ENCODE measurements around the gene TOMM34.
A peak's percentile ranks its signal among the peaks of the same experiment; 100 is the strongest.

Gene TOMM34

DNA sequence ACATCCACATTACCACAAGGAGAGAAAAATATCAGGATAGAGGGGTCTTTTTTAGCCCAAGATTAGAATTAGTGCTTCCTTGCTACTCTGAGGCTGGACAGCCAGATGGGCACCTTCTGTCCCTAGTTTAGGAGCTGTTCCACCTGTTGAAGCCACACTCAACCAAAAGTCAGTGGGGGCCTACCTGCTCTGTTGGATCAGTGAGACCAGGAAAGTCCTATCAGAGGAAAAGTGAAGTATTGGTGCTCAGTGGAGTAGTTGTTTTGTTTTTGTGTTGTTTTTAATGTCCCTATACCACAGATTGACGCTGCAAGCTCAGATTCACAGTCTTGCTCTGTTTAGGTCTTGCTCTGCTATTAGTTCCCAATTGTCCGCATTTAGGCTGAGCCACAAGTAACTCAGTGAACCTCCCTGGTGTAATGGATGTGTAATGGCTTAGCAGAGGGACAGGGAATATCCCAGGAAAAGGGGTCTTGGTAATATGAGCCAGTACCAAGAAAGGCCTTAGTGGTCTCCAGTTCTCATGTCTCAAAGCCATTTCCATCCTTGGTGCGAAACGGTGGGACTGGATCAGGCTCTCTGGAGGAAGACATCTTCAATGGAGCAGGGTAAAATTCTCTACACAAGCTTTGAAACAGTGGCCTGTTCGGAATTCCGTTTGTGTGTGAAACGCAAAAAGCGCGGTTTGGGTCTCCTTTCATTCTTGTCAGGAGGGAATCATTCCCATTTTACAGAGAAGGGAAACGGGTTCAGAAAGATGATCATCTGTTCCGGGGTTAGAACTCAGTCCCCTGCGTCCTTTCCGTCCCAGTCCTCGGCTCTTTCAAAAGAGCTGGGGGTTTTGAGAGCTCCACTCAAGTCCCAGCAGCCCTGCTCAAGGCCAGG is 51.0 kb downstream of the TOMM34 start:
- Histone ChIP-seq H3K27ac (ENCODE audit: low read depth, low read length, poor library complexity, severe bottlenecking) (peak overlapping the region; percentile 51), H3K79me2 (ENCODE audit: insufficient read depth, low read length) (no peaks in the 10 kb centered on the region), H3K4me3 (ENCODE audit: low read depth, low read length, poor library complexity, severe bottlenecking) (peak overlapping the region; percentile 81), H3K27me3 (ENCODE audit: insufficient read depth, low read length) (no peaks in the 10 kb centered on the region), H2AFZ (ENCODE audit: low read length) (no peak overlapping the region), H3K9ac (ENCODE audit: low read length) (peak overlapping the region; percentile 62), H3F3A (ENCODE audit: insufficient read depth, low read length) (0 out of 2 replicates have a peak, but pooled peaks cover 4% of the 10 kb centered on the region), H3K4me2 (ENCODE audit: low read length) (peak overlapping the region; percentile 97), H3K9me2 (ENCODE audit: low read depth, low read length) (no peaks in the 10 kb centered on the region), H3K9me3 (ENCODE audit: low read length) (no peaks in the 10 kb centered on the region), H3K4me1 (ENCODE audit: insufficient read depth, low read length, severe bottlenecking) (peaks cover 19% of the 10 kb centered on the region), H3K36me3 (ENCODE audit: insufficient read depth, low read length) (peaks cover 64% of the 10 kb centered on the region), H4K20me1 (ENCODE audit: insufficient read depth, low read length) (no peaks in the 10 kb centered on the region)
- TF ChIP-seq, protein P1, sequence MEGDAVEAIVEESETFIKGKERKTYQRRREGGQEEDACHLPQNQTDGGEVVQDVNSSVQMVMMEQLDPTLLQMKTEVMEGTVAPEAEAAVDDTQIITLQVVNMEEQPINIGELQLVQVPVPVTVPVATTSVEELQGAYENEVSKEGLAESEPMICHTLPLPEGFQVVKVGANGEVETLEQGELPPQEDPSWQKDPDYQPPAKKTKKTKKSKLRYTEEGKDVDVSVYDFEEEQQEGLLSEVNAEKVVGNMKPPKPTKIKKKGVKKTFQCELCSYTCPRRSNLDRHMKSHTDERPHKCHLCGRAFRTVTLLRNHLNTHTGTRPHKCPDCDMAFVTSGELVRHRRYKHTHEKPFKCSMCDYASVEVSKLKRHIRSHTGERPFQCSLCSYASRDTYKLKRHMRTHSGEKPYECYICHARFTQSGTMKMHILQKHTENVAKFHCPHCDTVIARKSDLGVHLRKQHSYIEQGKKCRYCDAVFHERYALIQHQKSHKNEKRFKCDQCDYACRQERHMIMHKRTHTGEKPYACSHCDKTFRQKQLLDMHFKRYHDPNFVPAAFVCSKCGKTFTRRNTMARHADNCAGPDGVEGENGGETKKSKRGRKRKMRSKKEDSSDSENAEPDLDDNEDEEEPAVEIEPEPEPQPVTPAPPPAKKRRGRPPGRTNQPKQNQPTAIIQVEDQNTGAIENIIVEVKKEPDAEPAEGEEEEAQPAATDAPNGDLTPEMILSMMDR (IDR thresholded peaks at IDR 0.05; ENCODE audit: low read length): no peak
- TF ChIP-seq EZH2 (IDR thresholded peaks at IDR 0.05; ENCODE audit: borderline replicate concordance, low read length): no peak

DNA sequence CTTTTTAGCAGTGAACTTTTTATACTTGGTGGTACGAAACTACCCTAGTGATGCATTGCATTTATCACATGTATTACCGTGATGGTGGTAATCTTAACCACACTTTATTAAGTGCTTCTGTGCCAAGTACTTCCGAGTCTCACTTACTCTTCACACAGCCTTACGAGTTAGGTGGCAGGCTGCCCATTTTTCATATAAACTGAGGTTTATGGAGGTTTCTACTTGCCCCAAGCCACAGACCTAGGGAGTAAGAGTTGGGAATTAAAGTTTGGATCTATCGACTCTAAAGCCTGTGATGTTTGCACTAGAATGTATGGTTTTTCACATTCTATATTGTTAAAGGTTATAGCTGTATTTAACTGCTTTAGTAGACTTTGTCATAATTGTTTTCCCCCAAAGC is 55.8 kb downstream of the TOMM34 start:
- H3K9ac ChIP-seq (ENCODE audit: low read length): no peak overlapping the region
- H3K4me2 ChIP-seq (ENCODE audit: low read length): no peak overlapping the region
- no peaks in the 10 kb centered on the region for H3K9me3 ChIP-seq (ENCODE audit: low read length)
- 0 out of 2 replicates have a peak, but pooled peaks cover 3% of the 10 kb centered on the region for H4K20me1 ChIP-seq (ENCODE audit: insufficient read depth, low read length)
- TF ChIP-seq, protein P1 (IDR thresholded peaks at IDR 0.05; ENCODE audit: low read length): no peak
- no peak for TF ChIP-seq EZH2 (IDR thresholded peaks at IDR 0.05; ENCODE audit: borderline replicate concordance, low read length)
- H3K9me2 ChIP-seq (ENCODE audit: low read depth, low read length): no peaks in the 10 kb centered on the region
- no peaks in the 10 kb centered on the region for H3K27me3 ChIP-seq (ENCODE audit: insufficient read depth, low read length)
- H3K4me3 ChIP-seq (ENCODE audit: low read depth, low read length, poor library complexity, severe bottlenecking): no peak overlapping the region
- 0 out of 2 replicates have a peak, but pooled peaks cover 4% of the 10 kb centered on the region for H3F3A ChIP-seq (ENCODE audit: insufficient read depth, low read length)
- H3K27ac ChIP-seq (ENCODE audit: low read depth, low read length, poor library complexity, severe bottlenecking): no peak overlapping the region
- H3K79me2 ChIP-seq (ENCODE audit: insufficient read depth, low read length): peaks cover 17% of the 10 kb centered on the region
- H2AFZ ChIP-seq (ENCODE audit: low read length): no peak overlapping the region
- peaks cover 5% of the 10 kb centered on the region for H3K4me1 ChIP-seq (ENCODE audit: insufficient read depth, low read length, severe bottlenecking)
- peaks cover 92% of the 10 kb centered on the region for H3K36me3 ChIP-seq (ENCODE audit: insufficient read depth, low read length)

DNA sequence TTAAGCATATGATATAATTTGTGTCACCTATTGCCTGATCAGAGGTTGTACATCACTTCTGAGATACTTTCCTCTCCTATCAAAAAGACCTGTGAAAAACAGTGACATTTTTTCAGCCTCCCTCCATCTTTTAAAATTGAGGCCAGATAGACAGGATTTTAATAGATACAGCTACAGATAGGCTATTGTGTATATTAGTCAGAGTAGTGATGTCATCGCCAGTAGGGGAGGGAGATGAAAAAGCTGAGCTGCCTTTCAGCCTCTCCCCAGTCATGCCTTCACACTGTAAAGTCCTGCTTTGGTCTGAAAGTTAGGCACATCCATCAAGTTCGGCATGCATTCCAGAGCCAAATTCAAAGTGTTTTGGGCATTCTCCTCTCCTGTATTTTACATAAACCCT is 58.2 kb downstream of the TOMM34 start:
- Histone ChIP-seq H3K9me3 (ENCODE audit: low read length) (no peaks in the 10 kb centered on the region), H3K79me2 (ENCODE audit: insufficient read depth, low read length) (peaks cover 41% of the 10 kb centered on the region), H3F3A (ENCODE audit: insufficient read depth, low read length) (no peaks in the 10 kb centered on the region), H3K4me1 (ENCODE audit: insufficient read depth, low read length, severe bottlenecking) (peaks cover 4% of the 10 kb centered on the region), H2AFZ (ENCODE audit: low read length) (no peak overlapping the region), H3K9me2 (ENCODE audit: low read depth, low read length) (no peaks in the 10 kb centered on the region), H3K4me2 (ENCODE audit: low read length) (no peak overlapping the region), H3K36me3 (ENCODE audit: insufficient read depth, low read length) (peaks cover 86% of the 10 kb centered on the region), H3K4me3 (ENCODE audit: low read depth, low read length, poor library complexity, severe bottlenecking) (no peak overlapping the region), H3K9ac (ENCODE audit: low read length) (no peak overlapping the region), H4K20me1 (ENCODE audit: insufficient read depth, low read length) (0 out of 2 replicates have a peak, but pooled peaks cover 3% of the 10 kb centered on the region), H3K27me3 (ENCODE audit: insufficient read depth, low read length) (no peaks in the 10 kb centered on the region), H3K27ac (ENCODE audit: low read depth, low read length, poor library complexity, severe bottlenecking) (no peak overlapping the region)
- TF ChIP-seq, protein P1 (IDR thresholded peaks at IDR 0.05; ENCODE audit: low read length): no peak
- TF ChIP-seq EZH2 (IDR thresholded peaks at IDR 0.05; ENCODE audit: borderline replicate concordance, low read length): no peak
